Neuronal stem cell (in vitro differentiated cells): ENCODE measurements around the gene BPIFB1.

Experiments used
- DNase-seq: peaks from one replicate; pipeline ENCODE4 v3.0.0-alpha.2; 2013; ENCODE audit warnings: low spot score
- H2AFZ ChIP-seq: one replicate; pipeline ENCODE4 v1.6.1; 2013; ENCODE audit warnings: mild to moderate bottlenecking, low read length, inconsistent platforms
- H2AK5ac ChIP-seq: 2 replicates; pipeline ENCODE4 v1.6.1; 2013; ENCODE audit warnings: low read depth, mild to moderate bottlenecking, inconsistent platforms, low read length, moderate library complexity, mixed read lengths
- H2BK120ac ChIP-seq: 2 replicates; pipeline ENCODE4 v1.6.1; 2013; ENCODE audit warnings: low read depth, mild to moderate bottlenecking, inconsistent platforms, low read length, moderate library complexity, mixed read lengths
- H2BK12ac ChIP-seq: one replicate; pipeline ENCODE4 v1.6.1; 2013; ENCODE audit warnings: low read length, inconsistent platforms
- H2BK15ac ChIP-seq: 2 replicates; pipeline ENCODE4 v1.6.1; 2013; ENCODE audit warnings: mild to moderate bottlenecking, low read length, inconsistent platforms, mixed read lengths
- H2BK5ac ChIP-seq: one replicate; pipeline ENCODE4 v1.6.1; 2013; ENCODE audit warnings: inconsistent platforms, mild to moderate bottlenecking, low read length, moderate library complexity
- H3K14ac ChIP-seq: one replicate; pipeline ENCODE4 v1.6.1; 2013; ENCODE audit warnings: low read length, inconsistent platforms
- H3K18ac ChIP-seq: 2 replicates; pipeline ENCODE4 v1.6.1; 2013; ENCODE audit warnings: low read length, inconsistent platforms
- H3K23ac ChIP-seq: 2 replicates; pipeline ENCODE4 v1.6.1; 2013; ENCODE audit warnings: low read depth, mild to moderate bottlenecking, mixed read lengths, low read length, inconsistent platforms; ENCODE audit not compliant: poor library complexity
- H3K27ac ChIP-seq: replicated peaks from 3 replicates; pipeline ENCODE4 v1.5.1; 2013; ENCODE audit warnings: low read length, inconsistent platforms
- H3K27me3 ChIP-seq, 3 experiments: 2 replicates each; pipeline ENCODE4 v1.6.1; 2013; ENCODE audit warnings: low read length in 3 of 3, mild to moderate bottlenecking in 2 of 3, inconsistent platforms in 1 of 3, low read depth in 1 of 3, mixed read lengths in 1 of 3, moderate library complexity in 1 of 3; ENCODE audit not compliant: control insufficient read depth in 3 of 3, insufficient read depth in 3 of 3
- H3K36me3 ChIP-seq, 2 donors: replicated peaks in 1 of 2; 2 replicates each; pipeline ENCODE4 v1.6.1; 2013; ENCODE audit warnings: low read length in 2 of 2; ENCODE audit not compliant: control insufficient read depth in 2 of 2, insufficient read depth in 2 of 2
- H3K4ac ChIP-seq: 2 replicates; pipeline ENCODE4 v1.6.1; 2013; ENCODE audit warnings: inconsistent platforms, mild to moderate bottlenecking, low read length, moderate library complexity
- H3K4me1 ChIP-seq, 2 donors: 1 replicate in 1 of 2; 2 replicates in 1 of 2; pipeline ENCODE4 v1.6.1; 2013; ENCODE audit warnings: low read length in 2 of 2, low read depth in 1 of 2; ENCODE audit not compliant: control insufficient read depth in 2 of 2, insufficient read depth in 1 of 2
- H3K4me2 ChIP-seq: one replicate; pipeline ENCODE4 v1.6.1; 2013; ENCODE audit warnings: mild to moderate bottlenecking, low read length, inconsistent platforms; ENCODE audit not compliant: insufficient read depth, poor library complexity, severe bottlenecking
- H3K4me3 ChIP-seq, 2 donors: 2 replicates each; pipeline ENCODE4 v1.5.1; 2013; ENCODE audit warnings: low read length in 2 of 2, mild to moderate bottlenecking in 2 of 2, inconsistent platforms in 1 of 2, moderate library complexity in 1 of 2
- H3K79me1 ChIP-seq: one replicate; pipeline ENCODE4 v1.6.1; 2013; ENCODE audit warnings: low read depth, mild to moderate bottlenecking, inconsistent platforms, low read length, moderate library complexity
- H3K9ac ChIP-seq: one replicate; pipeline ENCODE4 v1.6.1; 2013; ENCODE audit warnings: mild to moderate bottlenecking, low read depth, low read length, inconsistent platforms; ENCODE audit not compliant: poor library complexity
- H3K9me3 ChIP-seq, 2 donors: replicated peaks in 1 of 2; 2 replicates each; pipeline versions ENCODE3 to v1.6.1; 2013; ENCODE audit warnings: low read length in 2 of 2, mild to moderate bottlenecking in 2 of 2, inconsistent platforms in 1 of 2, low read depth in 1 of 2, mixed read lengths in 1 of 2, moderate library complexity in 1 of 2; ENCODE audit not compliant: control insufficient read depth in 2 of 2, insufficient read depth in 1 of 2
- H4K8ac ChIP-seq: one replicate; pipeline ENCODE4 v1.6.1; 2013; ENCODE audit warnings: low read depth, mild to moderate bottlenecking, inconsistent platforms, low read length, moderate library complexity
- H4K91ac ChIP-seq: one replicate; pipeline ENCODE4 v1.6.1; 2013; ENCODE audit warnings: low read length, low read depth, mild to moderate bottlenecking, inconsistent platforms; ENCODE audit not compliant: poor library complexity
- WGBS, 2 donors: extraction: QIAGEN DNeasy Blood & Tissue Kit; methylation state at CpG; one replicate each; pipeline ENCODE4 v1.1.7; 2013; ENCODE audit warnings: missing lambda C conversion rate in 2 of 2, mixed read lengths in 1 of 2; ENCODE audit not compliant: insufficient read length in 2 of 2, insufficient replicate concordance in 1 of 2; ENCODE audit errors: extremely low coverage in 2 of 2; 5-methylcytosine and 5-hydroxymethylcytosine counted together

BPIFB1 gene

DNA sequence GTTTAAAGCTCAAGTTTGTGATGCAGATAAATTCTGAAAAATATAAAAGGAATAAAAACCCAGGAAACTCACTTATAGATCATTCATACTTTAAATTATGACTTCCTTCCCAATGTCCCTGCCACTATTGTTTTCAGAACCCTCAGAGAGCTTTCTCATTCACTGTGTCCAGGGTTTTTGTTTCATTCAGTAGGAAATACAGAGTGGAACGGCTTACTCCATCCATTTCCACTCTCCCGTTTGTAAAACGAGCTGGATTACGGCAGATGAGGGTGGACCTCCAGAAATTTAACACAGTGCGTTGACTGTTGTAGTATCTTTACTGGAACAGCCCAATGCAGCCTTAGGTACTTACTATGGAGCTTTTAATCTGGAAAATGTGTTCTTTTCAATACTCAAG, 23.6 kb upstream of the BPIFB1 start:
- no peak overlapping the region for H2BK120ac ChIP-seq
- H3K36me3 ChIP-seq = no peaks in the 10 kb centered on the region
- no peak overlapping the region for H3K27ac ChIP-seq
- no peak for DNase-seq
- H2BK5ac ChIP-seq = no peak overlapping the region
- no peak overlapping the region for H3K18ac ChIP-seq
- H4K8ac ChIP-seq = no peak overlapping the region
- H2BK12ac ChIP-seq = no peak overlapping the region
- H3K4me2 ChIP-seq = no peak overlapping the region
- no peak overlapping the region for H4K91ac ChIP-seq
- no CpG with 5 or more reads among the region's 5 CpGs for WGBS, 2 donors
- no peaks in the 10 kb centered on the region for H3K79me1 ChIP-seq
- H3K4me3 ChIP-seq = no peak overlapping the region
- no peak overlapping the region for H2AFZ ChIP-seq
- no peaks in the 10 kb centered on the region for H3K9me3 ChIP-seq
- no peak overlapping the region for H3K14ac ChIP-seq
- no peaks in the 10 kb centered on the region for H3K27me3 ChIP-seq
- no peaks in the 10 kb centered on the region for H3K4me1 ChIP-seq
- no peak overlapping the region for H2AK5ac ChIP-seq
- H3K23ac ChIP-seq = no peak overlapping the region
- H3K9ac ChIP-seq = no peak overlapping the region
- no peak overlapping the region for H3K4ac ChIP-seq
- H2BK15ac ChIP-seq = no peak overlapping the region

DNA sequence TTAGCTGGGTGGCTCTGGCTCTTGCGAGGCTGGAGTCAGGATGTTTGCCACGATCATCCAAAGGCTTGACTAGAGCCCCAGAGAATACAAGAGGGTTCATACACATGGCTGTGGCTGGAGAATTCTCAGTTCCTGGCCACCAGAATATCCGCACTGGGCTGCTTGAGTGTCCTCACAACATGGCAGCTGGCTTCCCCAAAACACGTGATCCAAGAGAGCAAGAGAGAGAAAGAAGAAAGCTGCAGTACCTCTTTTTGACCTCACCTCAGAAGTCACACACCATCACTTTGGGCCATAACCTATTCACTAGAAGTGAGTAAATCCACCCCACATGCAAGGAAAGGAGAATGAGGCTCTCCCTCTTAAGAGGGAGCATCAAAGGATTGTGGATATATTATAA, 21.5 kb upstream of the BPIFB1 start:
- Histone ChIP-seq H3K4me2 (no peak overlapping the region), H3K27ac (no peak overlapping the region), H3K9me3 (no peaks in the 10 kb centered on the region), H2BK120ac (no peak overlapping the region), H3K27me3 (no peaks in the 10 kb centered on the region), H3K36me3 (no peaks in the 10 kb centered on the region), H3K14ac (no peak overlapping the region), H2BK5ac (no peak overlapping the region), H3K4me1 (no peaks in the 10 kb centered on the region), H3K4me3 (no peak overlapping the region), H2AFZ (no peak overlapping the region), H4K8ac (no peak overlapping the region), H3K79me1 (no peaks in the 10 kb centered on the region), H3K9ac (no peak overlapping the region), H2BK12ac (no peak overlapping the region), H2BK15ac (no peak overlapping the region), H3K18ac (no peak overlapping the region), H4K91ac (no peak overlapping the region), H2AK5ac (no peak overlapping the region), H3K4ac (no peak overlapping the region), H3K23ac (no peak overlapping the region)
- no peak for DNase-seq
- WGBS, 2 donors = no CpG with 5 or more reads among the region's 4 CpGs

DNA sequence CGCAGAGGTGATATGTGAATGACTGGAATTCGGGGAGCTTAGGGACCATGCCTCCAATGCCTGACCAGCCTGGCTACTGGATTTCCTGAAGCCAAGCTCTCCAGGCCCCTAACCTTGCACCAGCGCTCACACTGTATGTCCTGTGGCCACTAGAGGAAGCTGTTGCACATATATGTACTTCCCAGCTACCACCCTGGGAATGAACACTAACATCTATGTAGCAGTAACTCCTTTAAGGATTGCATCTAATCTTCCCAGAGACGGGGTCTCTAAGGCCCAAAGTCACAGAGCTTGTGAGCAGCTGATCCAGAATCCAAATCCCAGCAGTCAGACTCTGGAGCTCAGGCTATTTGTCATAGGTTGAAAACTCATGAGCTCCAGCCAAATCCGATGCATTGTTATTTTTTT, 20.4 kb upstream of the BPIFB1 start:
- H3K14ac ChIP-seq = no peak overlapping the region
- no peak overlapping the region for H2BK12ac ChIP-seq
- no peak overlapping the region for H4K8ac ChIP-seq
- H3K27ac ChIP-seq = no peak overlapping the region
- no peak overlapping the region for H2BK15ac ChIP-seq
- no peak overlapping the region for H2BK120ac ChIP-seq
- no peak overlapping the region for H2AFZ ChIP-seq
- no CpG with 5 or more reads among the region's 5 CpGs for WGBS, 2 donors
- H2AK5ac ChIP-seq = no peak overlapping the region
- no peak overlapping the region for H2BK5ac ChIP-seq
- H3K27me3 ChIP-seq = no peaks in the 10 kb centered on the region
- H3K4me2 ChIP-seq = no peak overlapping the region
- H3K9me3 ChIP-seq = no peaks in the 10 kb centered on the region
- H3K79me1 ChIP-seq = no peaks in the 10 kb centered on the region
- DNase-seq = peak; percentile 38
- H3K36me3 ChIP-seq = no peaks in the 10 kb centered on the region
- H3K23ac ChIP-seq = no peak overlapping the region
- H4K91ac ChIP-seq = no peak overlapping the region
- no peaks in the 10 kb centered on the region for H3K4me1 ChIP-seq
- H3K9ac ChIP-seq = no peak overlapping the region
- no peak overlapping the region for H3K18ac ChIP-seq
- no peak overlapping the region for H3K4me3 ChIP-seq
- no peak overlapping the region for H3K4ac ChIP-seq

DNA sequence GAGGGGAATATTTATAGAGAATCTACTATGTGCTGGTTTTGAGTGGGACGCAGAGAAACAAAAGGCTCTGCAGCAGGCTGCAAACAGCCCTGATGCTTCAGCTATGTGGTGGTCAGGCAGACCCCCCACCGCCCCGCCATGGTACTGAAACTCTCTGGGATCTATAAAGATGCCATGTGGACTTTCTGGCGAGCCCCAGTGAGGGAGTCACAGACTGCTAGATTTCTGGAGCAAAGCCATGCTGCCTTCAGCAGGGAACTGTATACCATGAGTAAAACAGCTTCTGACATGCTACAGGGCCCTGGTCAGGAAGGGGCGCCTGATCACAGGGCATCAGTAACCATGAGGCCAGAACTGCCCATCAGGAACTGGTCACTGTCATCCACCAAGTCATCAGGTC, 19.2 kb upstream of the BPIFB1 start:
- Histone ChIP-seq H3K18ac (no peak overlapping the region), H2BK12ac (no peak overlapping the region), H2AFZ (no peak overlapping the region), H3K36me3 (no peaks in the 10 kb centered on the region), H3K79me1 (no peaks in the 10 kb centered on the region), H3K4me2 (no peak overlapping the region), H3K9ac (no peak overlapping the region), H3K4ac (no peak overlapping the region), H4K91ac (no peak overlapping the region), H2AK5ac (no peak overlapping the region), H2BK5ac (no peak overlapping the region), H3K9me3 (no peaks in the 10 kb centered on the region), H3K23ac (no peak overlapping the region), H3K4me1 (no peaks in the 10 kb centered on the region), H4K8ac (no peak overlapping the region), H2BK15ac (no peak overlapping the region), H3K27me3 (no peaks in the 10 kb centered on the region), H3K27ac (no peak overlapping the region), H3K14ac (no peak overlapping the region), H2BK120ac (no peak overlapping the region), H3K4me3 (no peak overlapping the region)
- WGBS, 2 donors = no CpG with 5 or more reads among the region's 5 CpGs
- no peak for DNase-seq
